NCI-H345 (cell line): Measurements from ENCODE around the gene SNX20.

Experiments
- DNase-seq: peaks from one replicate; lab custom pipeline; 2025; lab: John Stamatoyannopoulos, UW

The SNX20 gene

GRCh38 chr16:50705436-50706110, 24.5 kb upstream of the SNX20 start:
- DNase-seq, result no peak

DNA sequence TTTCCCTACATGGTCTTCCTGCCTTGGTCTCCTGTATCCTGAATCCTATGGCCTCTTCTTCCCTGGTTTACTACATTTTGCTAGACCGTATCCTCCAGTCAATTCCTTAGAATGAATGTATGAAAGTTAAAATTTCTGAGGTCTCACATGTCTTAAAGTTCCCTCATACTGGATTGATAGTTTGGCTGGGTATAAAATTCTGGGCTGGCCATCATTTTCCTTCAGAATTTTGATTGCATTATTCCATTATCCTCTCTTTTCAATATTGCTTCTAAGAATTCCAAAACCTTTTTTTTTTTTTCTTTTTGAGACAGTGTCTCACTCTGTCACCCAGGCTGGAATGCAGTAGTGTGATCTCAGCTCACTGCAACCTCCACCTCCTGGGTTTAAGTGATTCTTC, 23.1 kb upstream of the SNX20 start:
- no peak for DNase-seq

DNA sequence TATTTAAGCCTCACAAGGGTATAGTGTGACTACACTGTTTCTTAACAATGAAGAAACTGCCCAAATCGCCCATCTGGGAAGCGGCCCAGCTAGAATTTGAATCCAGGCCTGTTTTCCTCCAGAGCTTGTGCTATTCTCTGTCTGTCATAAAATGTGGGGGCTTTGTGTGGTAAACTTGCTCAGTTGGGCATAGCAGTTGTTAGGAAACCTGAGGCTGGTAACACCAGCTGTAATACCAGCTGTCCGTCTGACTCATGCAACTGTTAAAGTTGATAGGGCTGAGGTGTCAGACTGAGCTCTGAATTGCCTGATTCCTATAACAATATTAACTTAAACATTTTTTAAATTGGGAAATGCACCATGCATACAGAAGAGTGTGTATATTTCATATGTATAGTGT, 21.6 kb upstream of the SNX20 start:
- DNase-seq, result no peak

DNA sequence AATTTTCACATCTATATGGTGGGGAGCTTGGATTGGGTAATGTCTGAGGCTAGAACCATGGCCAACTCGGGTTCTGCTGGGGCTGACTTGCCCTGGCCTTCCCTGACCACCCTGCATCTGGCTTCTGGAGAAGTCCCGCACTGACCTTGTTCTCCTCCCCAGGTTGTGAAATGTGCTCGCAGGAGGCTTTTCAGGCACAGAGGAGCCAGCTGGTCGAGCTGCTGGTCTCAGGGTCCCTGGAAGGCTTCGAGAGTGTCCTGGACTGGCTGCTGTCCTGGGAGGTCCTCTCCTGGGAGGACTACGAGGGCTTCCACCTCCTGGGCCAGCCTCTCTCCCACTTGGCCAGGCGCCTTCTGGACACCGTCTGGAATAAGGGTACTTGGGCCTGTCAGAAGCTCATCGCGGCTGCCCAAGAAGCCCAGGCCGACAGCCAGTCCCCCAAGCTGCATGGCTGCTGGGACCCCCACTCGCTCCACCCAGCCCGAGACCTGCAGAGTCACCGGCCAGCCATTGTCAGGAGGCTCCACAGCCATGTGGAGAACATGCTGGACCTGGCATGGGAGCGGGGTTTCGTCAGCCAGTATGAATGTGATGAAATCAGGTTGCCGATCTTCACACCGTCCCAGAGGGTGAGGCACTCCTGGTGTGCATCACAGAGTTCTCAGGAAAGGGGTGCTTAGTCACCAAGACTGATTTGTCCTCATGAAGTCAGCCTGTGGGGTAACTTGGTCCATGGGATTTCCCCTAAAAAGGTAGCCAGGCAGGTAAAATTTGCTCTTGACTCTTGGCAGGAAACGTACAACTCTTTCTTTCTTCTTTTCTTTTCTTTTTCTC, 18.4 kb upstream of the SNX20 start:
- DNase-seq, result no peak

DNA sequence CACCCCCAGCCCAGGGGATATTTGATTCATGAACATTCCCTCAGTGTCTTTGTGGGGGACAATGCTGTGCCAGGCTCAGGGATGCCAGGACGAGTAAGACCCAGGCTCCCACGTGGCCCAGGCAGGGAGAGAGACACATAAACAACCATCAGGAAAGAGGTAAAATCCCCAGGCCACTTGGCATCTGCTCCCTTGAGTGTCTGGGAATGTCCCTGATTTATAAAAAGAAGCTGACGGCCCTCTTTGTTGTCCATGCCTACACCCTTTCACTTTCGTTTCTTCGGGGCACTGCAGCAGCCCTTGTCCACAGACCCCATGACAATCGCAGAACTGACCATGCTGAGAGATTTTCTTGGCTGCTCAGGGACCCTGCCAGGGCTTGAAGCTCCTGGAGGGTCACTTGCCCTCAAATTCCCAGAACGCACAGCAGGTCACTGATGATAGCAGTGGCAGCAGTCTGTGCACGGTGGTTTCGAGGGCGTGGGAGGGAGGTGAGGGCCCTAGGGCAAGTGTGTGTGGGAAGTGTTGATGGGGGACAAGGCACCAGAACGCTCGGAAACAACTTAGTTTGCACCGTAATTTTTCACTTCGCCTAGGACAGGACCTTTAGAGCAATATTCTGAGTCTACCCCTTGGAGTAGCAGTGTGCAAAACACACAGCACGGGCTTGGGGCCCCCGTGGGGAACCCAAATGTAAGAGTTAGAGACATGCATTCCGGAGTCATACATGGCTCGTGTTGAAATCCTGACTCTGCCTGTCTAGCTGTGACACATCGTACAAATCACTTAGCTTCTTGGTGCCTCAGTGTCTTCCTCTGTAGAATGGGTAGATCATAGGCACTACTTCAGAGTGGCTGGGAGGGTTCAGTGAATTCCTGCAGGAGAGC, 17.0 kb upstream of the SNX20 start:
- no peak for DNase-seq

DNA sequence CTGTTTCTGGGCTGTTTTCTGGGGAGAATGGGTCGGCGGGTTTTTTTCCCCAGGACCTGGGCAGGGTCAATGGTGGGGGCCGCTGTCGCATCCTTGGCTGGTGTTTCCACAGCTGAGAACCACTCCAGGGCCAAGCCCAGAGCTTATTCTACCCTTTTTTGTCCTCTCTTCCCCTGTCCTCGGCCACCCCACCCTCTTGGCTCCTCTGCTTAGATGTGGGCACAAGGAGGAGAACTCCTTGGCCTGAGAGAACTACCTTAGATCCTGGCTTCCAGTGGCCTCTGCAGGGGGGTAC, 16.3 kb upstream of the SNX20 start:
- no peak for DNase-seq

- no peak for DNase-seq
Measured at GRCh38 chr16:50696575-50697420, 15.7 kb upstream of the SNX20 start.

DNA sequence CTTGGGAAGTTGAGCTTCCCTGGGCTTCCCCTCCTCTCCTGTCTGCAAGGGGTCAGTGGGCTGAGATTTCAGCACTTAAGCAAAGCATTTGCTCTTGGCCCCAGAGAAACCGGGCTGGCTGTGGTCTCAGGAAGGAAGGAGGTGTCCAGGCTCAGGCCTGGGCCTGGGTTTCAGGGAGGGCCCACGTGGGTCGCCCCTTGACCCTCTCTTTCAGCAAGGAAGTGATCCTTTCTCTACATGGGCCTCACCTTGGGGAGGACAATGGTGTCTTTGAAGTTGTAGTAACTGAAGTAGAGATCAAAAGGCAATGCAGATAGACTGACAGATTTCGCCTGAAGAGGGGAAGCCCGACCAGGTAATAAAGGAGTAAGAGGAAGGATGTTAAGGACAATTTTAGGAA, 15.0 kb upstream of the SNX20 start:
- no peak for DNase-seq

DNA sequence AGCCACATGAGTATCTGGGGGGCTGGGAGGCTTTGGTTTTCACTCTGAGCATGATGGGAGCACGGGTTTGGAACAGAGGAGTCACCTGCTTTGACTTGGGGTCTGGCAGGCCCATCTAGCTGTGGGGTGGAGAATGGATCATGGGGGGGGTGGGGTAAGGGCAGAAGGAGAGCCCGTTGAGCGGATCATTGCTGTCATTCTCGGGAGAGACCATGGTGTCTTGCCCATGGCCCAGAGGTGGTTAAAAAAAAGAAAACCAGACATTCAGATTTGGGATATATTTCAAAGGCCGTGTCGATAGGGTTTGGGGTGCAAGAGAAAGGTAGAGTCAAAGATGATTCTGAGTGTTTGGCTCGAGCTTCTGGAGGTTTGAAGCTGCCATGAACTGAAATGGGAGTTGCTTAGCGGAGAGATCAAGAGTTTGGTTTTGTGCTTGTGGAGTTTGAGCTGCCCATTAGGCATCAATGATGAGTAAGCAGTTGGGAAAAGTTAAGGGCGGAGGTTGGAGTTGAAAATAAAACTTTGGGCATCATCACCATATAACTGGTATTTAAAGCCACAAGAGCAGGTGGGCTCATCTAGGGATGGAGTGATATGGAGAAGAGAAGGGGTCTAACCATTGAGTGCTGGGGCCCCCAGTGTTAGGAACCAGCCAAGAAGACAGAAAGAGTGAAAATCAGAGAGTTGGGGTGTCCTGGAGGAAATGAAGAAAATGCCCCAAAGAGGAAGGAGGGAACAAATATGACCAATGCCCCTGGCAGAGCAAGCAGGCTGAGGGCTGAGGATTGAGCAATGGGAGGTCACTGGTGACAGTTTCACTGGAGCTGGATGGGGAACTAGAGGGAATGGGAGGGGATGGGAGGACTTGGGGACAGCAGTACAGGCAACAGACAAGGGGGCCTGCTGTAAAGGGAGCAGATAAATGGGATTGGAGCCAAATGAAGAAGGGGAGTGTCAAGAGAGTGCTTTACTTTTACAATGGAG, 14.2 kb upstream of the SNX20 start:
- no peak for DNase-seq

DNA sequence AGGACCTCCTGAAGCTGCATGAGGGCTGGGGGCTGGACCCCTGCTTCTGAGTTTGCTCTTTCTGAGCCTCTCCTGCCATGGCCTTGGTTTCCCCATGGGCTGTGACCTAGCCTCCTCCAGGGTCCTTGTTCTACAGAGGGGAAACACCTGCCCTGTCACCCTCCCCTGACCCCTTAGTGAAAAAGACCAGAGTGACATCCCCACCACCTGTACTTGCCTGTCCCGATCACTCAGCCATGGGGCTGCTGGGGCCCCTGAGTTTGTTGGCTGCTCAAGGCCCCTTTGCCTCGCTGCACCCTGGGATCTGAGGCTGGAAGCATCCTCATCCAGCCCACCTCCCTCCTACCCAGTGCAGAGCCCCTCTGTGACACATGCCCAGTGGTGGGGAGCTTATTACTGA, 13.1 kb upstream of the SNX20 start:
- no peak for DNase-seq

GRCh38 chr16:50692999-50693781, 12.1 kb upstream of the SNX20 start, which contains the start of gene NOD2:
NOD2 (plus strand) TSS chr16:50693606; CDS start chr16:50699496, 5,890 bp downstream.
- DNase-seq, result no peak

DNA sequence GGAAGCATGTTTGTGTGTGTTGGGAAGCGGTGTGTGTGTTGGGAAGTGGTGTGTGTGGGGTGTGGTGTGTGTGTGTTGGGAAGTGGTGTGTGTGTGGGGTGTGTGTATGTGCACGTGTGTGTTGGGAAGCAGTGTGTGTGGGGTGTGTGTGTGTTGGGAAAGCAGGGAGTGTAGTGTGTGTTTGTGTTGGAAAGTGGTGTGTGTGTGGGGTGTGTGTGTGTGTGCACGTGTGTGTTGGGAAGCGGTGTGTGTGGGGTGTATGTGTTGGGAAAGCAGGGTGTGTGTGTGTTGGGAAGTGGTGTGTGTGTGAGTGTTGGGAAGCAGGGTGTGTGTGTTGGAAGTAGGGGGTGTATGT, 11.5 kb upstream of the SNX20 start:
- no peak for DNase-seq

DNA sequence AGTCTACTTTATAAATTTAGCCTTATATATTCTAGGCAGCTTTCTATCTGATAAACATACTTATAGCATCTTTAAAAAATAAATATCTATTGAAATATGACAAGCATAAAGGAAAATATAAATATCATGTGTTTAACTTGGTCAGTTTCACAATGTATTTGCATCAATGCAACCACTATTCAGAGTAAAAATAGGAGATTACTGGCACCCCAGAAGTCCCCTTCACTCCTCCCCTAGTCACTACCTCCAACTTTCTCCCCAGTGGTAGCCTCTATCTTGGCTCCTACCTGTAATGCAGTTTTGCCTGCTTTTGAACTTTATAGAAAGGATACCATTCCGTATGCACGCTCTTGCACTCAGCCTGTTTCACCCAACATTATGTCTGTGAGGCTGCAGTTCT, 9.1 kb upstream of the SNX20 start:
- no peak for DNase-seq

DNA sequence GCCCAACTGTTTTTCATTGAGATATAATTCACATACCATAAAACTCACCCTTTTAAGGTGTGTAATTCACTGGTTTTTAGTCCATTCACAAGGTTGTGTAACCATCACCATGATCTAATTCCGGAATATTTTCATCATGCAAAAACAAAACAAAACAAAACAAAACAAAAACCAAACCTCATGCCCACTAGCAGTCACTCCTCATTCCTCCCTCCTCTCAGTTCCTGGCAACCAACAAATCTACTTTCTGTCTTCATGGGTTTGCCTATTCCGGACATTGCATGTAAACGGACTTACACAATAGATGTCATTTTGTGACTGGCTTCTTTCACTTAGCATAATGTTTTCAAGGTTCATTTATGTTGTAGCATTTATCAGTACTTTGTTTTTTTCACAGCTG, 7.8 kb upstream of the SNX20 start:
- DNase-seq, result no peak

DNA sequence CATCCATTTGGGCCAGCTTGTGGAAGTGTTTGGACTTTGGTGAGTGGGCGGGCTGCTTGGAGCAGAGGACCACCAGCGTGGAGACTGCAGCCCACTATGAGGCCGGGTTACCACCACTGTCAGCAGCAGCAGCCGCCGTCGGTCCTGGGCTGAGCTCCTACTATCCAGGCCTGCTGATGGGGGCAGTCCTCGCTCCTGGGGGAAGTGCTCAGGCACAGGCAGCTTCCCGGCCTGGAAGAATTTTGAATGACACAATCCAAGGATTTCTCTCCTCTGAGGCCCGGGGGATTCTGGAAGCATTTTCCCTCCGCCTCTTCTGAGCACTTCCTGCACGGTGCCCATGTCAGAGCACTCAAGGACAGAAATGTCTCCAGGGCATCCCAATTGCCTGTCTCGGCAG, 7.0 kb upstream of the SNX20 start:
- DNase-seq, result no peak

DNA sequence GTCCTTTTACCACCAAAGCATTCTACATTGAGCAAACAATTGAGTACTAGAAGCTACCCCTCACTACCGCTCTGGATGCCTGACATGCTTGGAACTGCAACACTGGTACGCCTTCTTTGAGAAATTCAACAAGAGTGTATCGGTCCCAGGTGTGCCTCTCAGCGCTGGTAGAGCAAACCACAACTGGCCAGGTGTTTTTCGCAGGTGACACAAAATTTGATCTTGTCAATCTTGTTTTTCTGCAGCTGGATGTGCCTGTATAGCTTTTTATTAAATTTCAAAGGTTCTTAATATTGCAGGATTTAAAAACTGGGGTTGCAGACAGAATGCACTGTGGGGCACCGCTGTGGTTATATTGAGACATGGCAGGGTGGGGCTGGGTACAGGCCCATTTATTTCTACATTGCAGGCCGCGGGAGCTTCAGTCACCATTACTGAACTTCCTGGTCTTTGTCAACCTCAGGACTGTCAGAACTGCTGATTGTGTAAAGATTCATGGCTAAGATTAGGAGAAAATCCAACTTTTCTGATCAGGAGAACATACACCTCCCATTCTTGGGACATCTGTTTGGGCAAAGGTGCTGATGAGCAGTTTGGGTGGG, 4.5 kb upstream of the SNX20 start:
- no peak for DNase-seq

DNA sequence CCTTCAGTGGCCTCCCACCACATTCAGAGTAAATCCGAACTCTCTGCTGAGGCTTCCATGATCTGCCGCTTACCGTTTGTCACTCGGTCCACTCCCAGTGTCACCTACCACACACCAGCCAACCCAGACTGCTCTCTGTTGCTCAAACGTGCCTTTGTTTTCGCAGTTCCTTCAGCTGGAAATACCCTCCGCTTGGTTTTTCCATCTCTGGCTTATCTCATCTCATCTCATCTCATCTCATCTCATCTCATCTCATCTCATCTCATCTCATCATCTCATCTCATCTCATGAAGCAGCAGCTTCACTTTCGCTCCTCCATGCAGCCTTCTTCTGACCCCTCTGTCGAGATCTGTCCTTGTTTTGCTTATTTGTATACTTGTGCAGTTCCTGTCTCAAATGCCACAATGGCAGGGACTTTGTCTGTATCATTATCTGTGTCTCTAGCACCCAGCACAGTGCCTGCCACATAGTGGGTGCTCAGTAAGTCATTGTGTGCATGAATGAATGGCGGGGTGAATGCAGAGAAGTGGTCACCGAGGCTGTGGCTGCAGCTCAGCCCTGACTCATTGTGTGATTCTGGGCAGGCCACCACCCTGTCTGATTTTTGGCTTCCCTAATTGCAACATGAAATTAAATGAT, 3.8 kb upstream of the SNX20 start:
- no peak for DNase-seq

- DNase-seq, result no peak
Measured at GRCh38 chr16:50683689-50684374, 2.7 kb upstream of the SNX20 start.

DNA sequence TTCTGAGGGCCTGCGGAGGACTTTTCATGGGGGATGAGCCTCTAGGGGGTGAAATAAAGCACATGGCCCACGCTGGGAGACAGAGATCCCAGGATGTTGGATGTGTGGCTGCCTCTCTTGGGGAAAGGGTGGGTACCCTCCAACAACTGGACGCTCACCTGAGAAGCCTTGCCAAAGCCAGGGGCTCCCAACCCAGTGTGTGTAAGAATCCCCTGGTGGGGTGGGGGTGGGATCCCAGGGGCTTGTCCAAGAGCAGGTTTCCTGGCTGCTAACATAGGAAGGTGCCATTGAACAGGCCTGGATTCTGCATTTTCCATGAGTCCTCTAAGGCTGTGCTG, 587 bp downstream of the SNX20 start:
- no peak for DNase-seq
